Measurements from ENCODE around the gene USE1. TPM values are rescaled to one million over a fixed set of nuclear protein-coding genes. Genes with fewer than 3 reads are reported as not detected.

The USE1 gene
- total RNA-seq, 1 experiment from 2014 or later, result 29.1 TPM

DNA sequence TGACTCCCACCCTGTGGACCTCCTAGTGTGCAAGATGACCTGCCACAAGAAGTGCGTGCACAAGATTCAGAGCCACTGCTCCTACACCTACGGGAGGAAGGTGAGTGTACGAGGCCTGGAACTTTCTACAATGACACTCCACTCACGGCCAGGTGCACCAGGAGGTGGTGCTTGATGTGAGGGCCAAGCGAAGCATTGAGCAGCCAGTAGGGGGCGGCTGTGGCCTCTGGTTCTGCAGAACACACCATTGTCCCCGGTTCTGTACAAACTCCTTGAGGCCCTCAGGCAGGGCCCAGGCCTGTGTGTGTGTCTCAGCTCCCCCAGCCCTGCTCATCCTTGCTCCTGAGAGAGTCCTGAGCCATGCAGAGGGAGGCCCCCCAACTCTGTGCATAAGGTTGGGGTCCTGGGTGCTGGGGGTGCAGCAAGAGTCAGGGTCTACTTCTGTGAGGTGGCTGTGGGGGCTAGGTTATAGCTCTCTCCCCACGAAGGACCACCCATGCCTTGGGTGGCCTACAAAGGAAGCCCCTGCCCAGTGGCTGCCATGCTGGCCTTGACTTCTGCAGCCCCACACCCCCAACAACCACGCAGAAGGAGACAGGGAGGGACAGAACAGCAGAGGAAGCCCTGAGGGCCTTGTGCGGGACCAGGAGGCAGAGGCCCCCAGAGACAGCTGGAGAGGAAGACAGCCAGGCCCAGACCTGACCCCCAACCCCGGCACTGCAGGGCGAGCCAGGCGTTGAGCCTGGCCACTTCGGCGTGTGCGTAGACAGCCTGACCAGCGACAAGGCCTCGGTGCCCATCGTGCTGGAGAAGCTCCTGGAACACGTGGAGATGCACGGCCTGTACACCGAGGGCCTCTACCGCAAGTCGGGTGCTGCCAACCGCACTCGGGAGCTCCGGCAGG lies 9.7 kb upstream of the USE1 start:
- peak; percentile 67 for DNase-seq (ENCODE audit: low spot score)

- DNase-seq (ENCODE audit: low spot score), result no peak
Observed at GRCh38 chr19:17206736-17207581, 8.2 kb upstream of the USE1 start.

GRCh38 chr19:17209126-17210036 lies 5.8 kb upstream of the USE1 start:
- no peak for DNase-seq (ENCODE audit: low spot score)

DNA sequence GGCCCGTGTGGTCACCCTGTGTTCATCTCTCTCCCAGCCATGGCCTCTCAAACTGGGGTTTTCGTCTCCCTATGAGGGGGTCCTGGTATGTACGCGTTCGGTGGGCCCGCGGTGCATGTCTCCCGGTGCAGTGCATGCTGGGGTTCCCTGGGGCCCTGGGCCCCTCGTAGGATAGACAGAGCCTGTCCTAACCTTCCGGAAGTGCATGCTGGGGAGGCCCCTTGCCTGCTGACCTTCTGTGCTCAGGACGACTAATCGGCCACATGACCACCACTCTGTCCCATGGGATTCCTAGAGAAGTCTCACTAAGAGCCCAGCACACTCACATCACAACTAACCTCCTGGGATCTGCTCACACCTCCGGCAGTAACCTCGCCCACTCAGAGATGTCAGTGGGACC lies 4.9 kb upstream of the USE1 start:
- DNase-seq (ENCODE audit: low spot score), result no peak

DNA sequence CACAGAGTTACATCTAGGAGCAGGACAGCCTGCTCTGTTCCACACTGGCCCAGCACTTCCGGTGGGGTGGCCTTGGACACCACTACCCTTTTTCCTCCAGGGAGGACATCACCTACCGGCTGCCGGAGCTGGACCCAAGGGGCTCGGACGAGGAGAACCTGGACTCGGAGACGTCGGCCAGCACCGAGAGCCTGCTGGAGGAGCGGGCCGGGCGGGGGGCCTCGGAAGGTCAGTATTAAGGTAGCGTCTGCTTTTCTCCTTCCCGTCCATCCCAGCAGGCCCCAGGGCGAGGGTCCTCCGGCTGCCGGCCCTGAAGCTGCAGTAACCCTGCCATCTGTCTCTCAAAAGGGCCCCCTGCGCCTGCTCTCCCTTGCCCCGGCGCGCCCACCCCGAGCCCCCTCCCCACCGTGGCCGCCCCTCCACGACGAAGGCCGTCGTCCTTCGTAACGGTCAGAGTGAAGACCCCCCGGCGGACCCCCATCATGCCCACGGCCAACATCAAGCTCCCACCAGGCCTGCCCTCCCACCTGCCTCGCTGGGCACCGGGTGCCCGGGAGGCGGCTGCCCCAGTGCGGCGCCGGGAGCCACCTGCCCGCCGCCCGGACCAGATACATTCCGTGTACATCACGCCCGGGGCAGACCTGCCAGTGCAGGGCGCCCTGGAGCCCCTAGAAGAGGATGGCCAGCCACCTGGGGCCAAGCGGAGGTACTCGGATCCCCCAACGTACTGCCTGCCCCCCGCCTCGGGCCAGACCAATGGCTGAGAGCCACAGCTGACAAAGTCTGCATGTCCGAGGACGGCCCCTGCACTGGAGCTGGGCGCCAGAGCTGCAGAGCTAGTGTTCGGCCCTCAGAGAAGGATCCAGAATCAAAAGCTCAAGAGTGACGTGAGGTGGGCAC lies 3.4 kb upstream of the USE1 start:
- DNase-seq (ENCODE audit: low spot score), result no peak

GRCh38 chr19:17213334-17213733 lies 1.8 kb upstream of the USE1 start:
- no peak for DNase-seq (ENCODE audit: low spot score)

- DNase-seq (ENCODE audit: low spot score), result peak; percentile 21
Observed at GRCh38 chr19:17214508-17215126, 540 bp upstream of the USE1 start.

DNA sequence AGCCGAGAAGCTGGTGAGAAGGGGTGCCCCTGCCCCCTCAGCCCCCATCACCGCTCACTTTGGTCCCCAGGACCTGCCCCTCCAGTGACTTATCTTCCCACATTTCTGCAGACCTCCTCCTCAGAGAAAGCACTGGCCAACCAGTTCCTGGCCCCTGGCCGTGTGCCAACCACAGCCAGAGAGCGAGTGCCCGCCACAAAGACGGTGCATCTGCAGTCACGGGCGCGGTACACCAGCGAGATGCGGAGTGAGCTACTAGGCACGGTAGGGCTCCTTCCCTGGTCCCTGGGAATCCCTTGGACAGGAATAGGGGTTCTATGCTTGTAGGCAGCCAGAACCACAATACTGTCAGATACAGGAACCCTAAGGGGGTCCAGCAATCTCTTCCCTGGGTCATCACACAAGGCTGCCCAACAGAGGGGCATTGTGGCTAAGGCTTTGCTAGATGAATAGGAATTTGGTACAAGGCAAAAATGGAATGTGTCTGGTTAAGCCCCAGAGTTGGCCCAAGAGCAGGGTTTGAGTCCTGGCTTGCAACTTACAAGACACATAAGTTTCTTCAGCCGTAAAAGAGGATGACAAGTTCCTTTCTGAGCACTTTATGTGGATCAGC lies 1.0 kb downstream of the USE1 start:
- no peak for DNase-seq (ENCODE audit: low spot score)

DNA sequence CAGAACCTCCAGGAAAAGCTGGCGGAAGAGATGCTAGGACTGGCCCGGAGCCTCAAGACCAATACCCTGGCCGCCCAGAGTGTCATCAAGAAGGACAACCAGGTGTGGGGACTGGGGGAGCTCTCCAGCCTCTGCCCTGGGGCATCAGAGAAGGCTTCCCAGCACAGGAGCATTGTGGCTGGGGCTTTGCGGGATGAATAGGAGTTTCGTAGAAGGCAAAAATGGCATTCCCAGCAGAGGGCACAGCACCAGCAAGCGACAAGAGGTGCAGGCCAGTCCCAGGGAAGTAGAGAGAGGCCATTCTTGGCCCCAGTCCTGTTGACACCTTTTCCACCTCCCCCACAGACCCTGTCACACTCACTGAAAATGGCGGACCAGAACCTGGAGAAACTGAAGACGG lies 4.1 kb downstream of the USE1 start:
- DNase-seq (ENCODE audit: low spot score), result no peak

DNA sequence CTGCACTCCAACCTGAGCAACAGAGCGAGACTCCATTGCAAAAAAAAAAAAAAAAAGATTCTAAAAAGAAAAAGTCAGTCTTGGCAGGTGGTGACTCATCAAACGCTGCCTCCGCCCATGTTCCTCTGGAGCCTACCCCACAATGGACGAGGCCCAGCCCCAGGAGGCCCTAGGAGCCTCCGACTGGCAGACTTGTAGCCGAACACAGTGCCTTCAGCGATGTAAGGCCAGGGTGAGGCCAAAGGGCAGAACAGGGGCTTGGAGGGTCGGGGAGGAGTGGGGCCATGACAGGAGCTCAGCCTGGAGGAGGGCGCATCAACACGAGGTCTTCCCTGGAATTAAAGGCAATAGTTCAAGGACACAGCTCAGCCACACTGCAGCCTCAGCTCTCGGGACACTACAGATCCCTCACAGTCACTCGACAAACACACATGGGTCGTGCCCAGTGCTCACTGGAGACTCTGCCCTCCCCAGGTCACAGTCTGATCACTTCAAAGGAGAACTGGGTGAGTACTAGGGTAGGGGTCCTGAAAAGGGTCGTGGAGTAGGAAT lies 5.1 kb downstream of the USE1 start:
- DNase-seq (ENCODE audit: low spot score), result peak; percentile 43

GRCh38 chr19:17225053-17225452 lies 9.9 kb downstream of the USE1 start:
- DNase-seq (ENCODE audit: low spot score), result no peak

- DNase-seq (ENCODE audit: low spot score), result peak; percentile 94
Observed at GRCh38 chr19:17226002-17226933, 11.1 kb downstream of the USE1 start, which contains the start of gene OCEL1. Gene OCEL1, plus strand, starts transcription at chr19:17226226. Its CDS starts 22 bp downstream, at chr19:17226248.

DNA sequence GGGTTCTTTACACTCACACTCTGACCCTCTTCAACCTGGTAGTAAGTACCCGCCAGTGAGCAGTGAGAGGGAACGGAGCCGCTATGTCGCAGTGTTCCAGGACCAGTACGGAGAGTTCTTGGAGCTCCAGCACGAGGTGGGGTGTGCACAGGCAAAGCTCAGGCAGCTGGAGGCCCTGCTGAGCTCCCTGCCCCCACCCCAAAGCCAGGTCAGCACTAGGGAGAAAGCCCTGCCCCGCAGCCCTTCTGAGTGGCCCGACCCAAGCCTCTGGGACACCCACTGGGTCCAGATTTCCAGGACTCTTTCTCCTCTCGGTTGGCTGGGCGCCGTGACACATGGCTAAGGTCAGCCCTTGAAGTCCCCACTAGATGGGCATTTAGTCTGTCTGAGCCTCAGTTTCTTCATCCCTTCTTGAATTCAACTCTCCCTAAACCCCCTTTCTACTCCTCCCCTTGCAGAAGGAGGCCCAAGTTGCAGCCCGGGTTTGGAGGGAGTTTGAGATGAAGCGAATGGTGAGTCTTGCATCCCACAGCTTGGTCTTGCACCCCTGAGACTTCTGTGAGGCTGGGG lies 12.7 kb downstream of the USE1 start:
- DNase-seq (ENCODE audit: low spot score), result no peak

DNA sequence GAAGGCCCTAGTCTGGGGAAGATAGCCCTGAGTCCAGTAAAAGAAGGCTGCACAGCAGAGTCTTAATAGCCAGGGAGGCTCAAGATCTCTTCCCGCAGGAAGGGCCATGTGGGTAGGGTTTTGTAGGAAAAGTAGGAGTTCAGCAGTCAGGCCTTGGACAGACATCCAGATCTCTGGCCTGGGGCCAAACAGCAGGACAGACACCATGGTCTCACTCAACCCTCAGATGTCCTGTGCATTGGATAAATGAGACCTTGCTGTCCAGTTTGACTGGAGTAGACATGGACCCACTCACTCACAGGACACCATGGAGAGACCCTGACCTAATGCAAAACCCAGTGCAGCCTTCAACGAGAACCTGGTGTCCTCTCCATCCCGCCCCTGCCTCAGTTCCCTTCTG lies 14.7 kb downstream of the USE1 start:
- DNase-seq (ENCODE audit: low spot score), result no peak

- DNase-seq (ENCODE audit: low spot score), result no peak
Observed at GRCh38 chr19:17232258-17232657, 17.1 kb downstream of the USE1 start.

- peak; percentile 71 for DNase-seq (ENCODE audit: low spot score)
Observed at GRCh38 chr19:17234911-17235299, 19.7 kb downstream of the USE1 start.

GRCh38 chr19:17235300-17235970 lies 20.3 kb downstream of the USE1 start:
- DNase-seq (ENCODE audit: low spot score), result peak; percentile 63

All from HT-29 (cell line).